WI38 (cell line): ENCODE data around the gene ZNF592.

Source experiments
- H3K4me3 ChIP-seq: 2 replicates; pipeline ENCODE4 v1.5.1; 2011; ENCODE audit warnings: low read depth, mild to moderate bottlenecking, control low read depth, low read length
- CTCF ChIP-seq: IDR thresholded peaks from 2 replicates; pipeline ENCODE4 v1.5.1; 2012; ENCODE audit warnings: low read depth, mild to moderate bottlenecking, control low read depth, low read length

Gene ZNF592

DNA sequence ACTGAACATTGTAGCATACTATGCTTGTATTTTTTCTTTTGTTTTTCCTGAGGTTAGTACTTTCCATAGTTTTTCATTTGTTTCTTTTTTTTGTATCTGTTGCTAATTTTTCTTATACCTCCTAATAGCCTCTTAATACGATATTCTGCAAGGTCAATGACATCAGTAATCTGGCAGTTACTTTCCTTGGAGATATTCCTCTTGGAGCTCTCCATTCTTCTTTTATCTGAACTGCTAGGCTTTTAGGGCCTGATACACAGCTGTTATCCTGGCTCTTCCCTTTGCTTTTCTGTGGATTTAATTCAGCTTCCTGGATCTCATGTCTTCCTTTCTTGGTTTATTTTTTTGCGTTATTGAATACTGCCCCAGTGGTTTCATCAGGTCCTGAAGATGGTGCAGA is 81.6 kb downstream of the ZNF592 start:
- no peak for TF ChIP-seq CTCF
- no peak overlapping the region for H3K4me3 ChIP-seq

- H3K4me3 ChIP-seq: no peak overlapping the region
- TF ChIP-seq CTCF: no peak
Measured at GRCh38 chr15:84831028-84831427, 82.6 kb downstream of the ZNF592 start.

GRCh38 chr15:84831613-84832012 is 83.2 kb downstream of the ZNF592 start:
- no peak for TF ChIP-seq CTCF
- no peak overlapping the region for H3K4me3 ChIP-seq

- H3K4me3 ChIP-seq: no peak overlapping the region
- no peak for TF ChIP-seq CTCF
Measured at GRCh38 chr15:84832448-84833040, 84.2 kb downstream of the ZNF592 start.

DNA sequence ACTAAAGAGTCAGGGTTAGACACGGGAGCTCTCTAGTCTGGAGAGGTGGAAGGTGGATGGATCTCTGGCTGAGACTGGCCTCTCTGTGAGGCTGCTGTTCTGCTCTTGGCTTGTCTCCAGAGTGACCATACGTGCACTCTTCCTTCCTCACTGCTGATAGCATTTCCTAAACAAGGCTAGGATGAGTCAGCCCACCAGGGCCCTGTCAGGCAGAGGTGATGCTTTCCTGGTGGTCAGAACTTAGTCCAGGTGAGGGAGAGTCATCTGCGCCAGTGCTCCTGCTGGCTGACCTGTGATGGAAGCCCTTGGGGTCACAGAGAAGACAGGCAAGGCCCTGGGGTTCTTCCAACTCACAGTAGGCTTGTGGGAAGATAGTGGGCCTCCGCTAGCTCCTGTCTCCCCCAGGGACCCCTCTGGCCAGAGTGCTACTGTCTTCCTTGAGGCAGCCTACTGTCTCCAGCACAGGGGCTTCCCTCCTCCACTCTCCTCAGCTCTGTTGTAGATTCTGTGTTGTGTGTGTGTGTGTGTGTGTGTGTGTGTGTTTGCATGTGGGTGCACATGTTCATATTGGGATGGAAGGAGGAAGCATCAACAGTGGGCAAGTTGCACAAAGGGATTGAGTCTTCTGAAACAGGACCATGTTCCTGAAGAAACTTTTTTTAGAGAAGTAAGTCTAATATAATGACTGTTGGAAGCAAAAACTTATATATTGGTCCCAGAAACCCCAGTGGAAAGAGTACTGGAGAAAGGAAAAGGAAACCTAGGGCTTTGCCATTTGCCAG is 85.2 kb downstream of the ZNF592 start:
- H3K4me3 ChIP-seq: no peak overlapping the region
- no peak for TF ChIP-seq CTCF

DNA sequence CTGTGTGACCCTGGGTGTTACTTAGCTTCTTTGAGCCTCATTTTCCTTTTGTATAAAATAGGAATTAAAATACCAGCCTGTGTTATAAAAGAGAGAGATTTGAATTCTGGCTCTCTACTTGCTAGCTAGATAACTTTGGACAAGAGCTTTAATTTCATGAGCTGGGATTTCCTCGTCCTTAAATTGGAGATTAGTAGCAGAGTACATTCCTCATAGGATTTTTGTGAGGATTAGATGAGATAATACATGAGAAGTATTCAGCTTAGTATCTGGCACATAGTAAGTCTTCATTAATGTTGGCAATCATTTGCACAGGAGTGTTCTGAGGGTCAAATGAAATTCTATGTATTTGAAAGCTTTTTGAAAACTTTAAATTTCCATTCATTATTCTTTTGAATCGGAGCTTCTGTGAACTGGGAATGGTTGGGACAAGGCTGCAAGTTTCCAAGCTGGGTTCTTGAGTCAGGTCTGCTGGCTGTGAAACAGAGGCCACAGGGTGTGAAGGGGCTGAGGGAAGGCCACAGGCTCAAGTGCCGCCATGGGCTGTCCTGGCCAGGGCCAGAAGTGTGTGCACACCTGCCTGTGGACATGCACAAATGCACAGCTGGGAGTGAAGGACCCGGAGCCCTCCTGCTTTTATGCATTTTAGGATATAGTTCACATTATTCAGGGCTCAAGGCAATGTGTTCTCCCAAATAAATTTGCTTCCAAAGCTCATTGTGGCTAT is 86.0 kb downstream of the ZNF592 start:
- no peak overlapping the region for H3K4me3 ChIP-seq
- TF ChIP-seq CTCF: no peak

- TF ChIP-seq CTCF: no peak
- no peak overlapping the region for H3K4me3 ChIP-seq
Measured at GRCh38 chr15:84834969-84835368, 86.6 kb downstream of the ZNF592 start.
